OCI-LY3 (cell line): Measurements from ENCODE around the gene ZNF358.

Experiments
- H2AFZ ChIP-seq: fragments of 200-600, 300-600 bp; shearing (Covaris generic); 2 replicates; pipeline ENCODE4 v1.6.0; 2014; ENCODE audit warnings: antibody characterized with exemption, low read depth, low read length
- H3K27ac ChIP-seq: fragments of 200-600, 300-600 bp; sonication (generic); 2 replicates; pipeline ENCODE4 v1.5.1; 2014; ENCODE audit warnings: mild to moderate bottlenecking, low read length, moderate library complexity, mixed read lengths
- H3K27me3 ChIP-seq: fragments of 200-600, 300-600 bp; sonication (generic); 2 replicates; pipeline ENCODE4 v1.6.1; 2014; ENCODE audit warnings: low read depth, low read length, mixed read lengths
- H3K36me3 ChIP-seq: fragments of 200-600, 300-600 bp; sonication (generic); replicated peaks from 2 replicates; pipeline ENCODE3; 2014; ENCODE audit warnings: low read depth, low read length, mixed read lengths
- H3K4me1 ChIP-seq: fragments of 300-600, 200-600 bp; sonication (generic); 2 replicates; pipeline ENCODE4 v1.6.1; 2014; ENCODE audit warnings: low read length, mixed read lengths
- H3K4me2 ChIP-seq: fragments of 200-600, 300-600 bp; sonication (generic); 2 replicates; pipeline ENCODE4 v1.6.1; 2014; ENCODE audit warnings: low read length, mixed read lengths
- H3K4me3 ChIP-seq: fragments of 300-600, 200-600 bp; sonication (generic); 2 replicates; pipeline ENCODE4 v1.5.1; 2014; ENCODE audit warnings: antibody characterized with exemption, mild to moderate bottlenecking, low read length, moderate library complexity
- H3K79me2 ChIP-seq: fragments of 300-600, 200-600 bp; shearing (Covaris generic); 2 replicates; pipeline ENCODE4 v1.6.1; 2014; ENCODE audit warnings: mild to moderate bottlenecking, low read length, mixed read lengths
- H3K9ac ChIP-seq: fragments of 300-600, 200-600 bp; shearing (Covaris generic); 2 replicates; pipeline ENCODE4 v1.6.0; 2014; ENCODE audit warnings: mild to moderate bottlenecking, low read length, moderate library complexity
- H3K9me3 ChIP-seq: fragments of 200-600, 300-600 bp; shearing (Covaris generic); 2 replicates; pipeline ENCODE4 v1.6.1; 2014; ENCODE audit warnings: low read length, mixed read lengths; ENCODE audit not compliant: insufficient read depth
- H4K20me1 ChIP-seq: fragments of 200-600, 300-600 bp; sonication (generic); 2 replicates; pipeline ENCODE4 v1.6.1; 2016; ENCODE audit warnings: low read length, mixed read lengths; ENCODE audit not compliant: insufficient read depth
- CTCF ChIP-seq: fragments of 200-600, 300-600 bp; sonication (generic); IDR thresholded peaks from 2 replicates; pipeline ENCODE4 v1.5.1; 2014; ENCODE audit warnings: antibody characterized with exemption, low read length, low read depth
- EZH2phosphoT487 ChIP-seq: fragments of 200-600 bp; shearing (Covaris generic); IDR thresholded peaks from 2 replicates; pipeline ENCODE4 v1.6.1; 2018; ENCODE audit warnings: antibody characterized with exemption, mixed run types, low read depth

ZNF358 gene

DNA sequence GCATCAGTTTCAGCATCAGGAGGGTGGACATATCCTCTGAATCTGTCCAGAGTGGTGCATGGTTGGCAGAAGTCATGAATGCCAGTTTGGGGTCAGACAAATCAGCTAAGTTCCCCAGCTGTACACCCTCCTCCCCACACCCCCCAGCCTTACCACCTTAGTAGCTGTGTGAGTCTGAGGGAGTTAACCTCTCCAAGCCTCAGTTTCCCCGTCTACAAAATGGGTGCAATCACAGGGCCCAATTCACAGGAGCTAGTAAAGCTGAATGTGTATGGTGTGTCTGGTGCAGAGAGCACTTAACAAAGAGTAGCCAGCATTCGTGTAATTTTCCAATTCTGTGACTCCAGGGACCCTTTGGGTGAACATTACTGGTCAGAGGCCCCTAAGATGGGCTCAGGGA, 13.4 kb upstream of the ZNF358 start:
- no peaks in the 10 kb centered on the region for H4K20me1 ChIP-seq
- H3K9me3 ChIP-seq, result no peaks in the 10 kb centered on the region
- no peaks in the 10 kb centered on the region for H3K36me3 ChIP-seq
- H3K4me3 ChIP-seq, result no peak overlapping the region
- H3K79me2 ChIP-seq, result no peaks in the 10 kb centered on the region
- no peak overlapping the region for H3K4me2 ChIP-seq
- H3K4me1 ChIP-seq, result no peaks in the 10 kb centered on the region
- no peak overlapping the region for H3K27ac ChIP-seq
- H3K9ac ChIP-seq, result no peak overlapping the region
- TF ChIP-seq EZH2phosphoT487 (no peak), CTCF (no peak)
- H3K27me3 ChIP-seq, result no peaks in the 10 kb centered on the region
- no peak overlapping the region for H2AFZ ChIP-seq

DNA sequence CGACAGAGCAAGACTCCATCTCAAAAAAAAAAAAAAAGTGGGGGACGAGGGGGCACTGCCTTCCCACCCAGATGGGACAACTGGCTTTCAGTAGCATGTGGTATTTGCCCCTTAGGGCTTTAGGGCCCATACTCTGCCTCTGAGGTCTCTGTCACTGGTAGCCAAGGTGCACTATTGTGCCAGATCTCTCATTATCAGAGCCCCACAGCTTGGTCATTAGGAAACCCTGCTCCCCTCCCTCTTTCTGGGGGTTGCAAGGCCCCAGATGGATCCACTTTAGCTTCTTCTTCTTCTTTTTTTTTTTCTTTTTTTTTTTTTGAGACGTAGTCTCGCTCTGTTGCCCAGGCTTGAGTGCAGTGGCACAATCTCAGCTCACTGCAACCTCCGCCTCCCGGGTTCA, 11.2 kb upstream of the ZNF358 start:
- Histone ChIP-seq H2AFZ (no peak overlapping the region), H3K79me2 (no peaks in the 10 kb centered on the region), H3K27ac (no peak overlapping the region), H3K9ac (no peak overlapping the region), H3K27me3 (no peaks in the 10 kb centered on the region), H3K4me2 (no peak overlapping the region), H3K36me3 (no peaks in the 10 kb centered on the region), H3K4me1 (no peaks in the 10 kb centered on the region), H4K20me1 (no peaks in the 10 kb centered on the region), H3K9me3 (no peaks in the 10 kb centered on the region), H3K4me3 (no peak overlapping the region)
- TF ChIP-seq CTCF (no peak), EZH2phosphoT487 (no peak)

- TF ChIP-seq EZH2phosphoT487 (no peak), CTCF (no peak)
- H3K27ac ChIP-seq, result no peak overlapping the region
- H3K36me3 ChIP-seq, result no peaks in the 10 kb centered on the region
- no peaks in the 10 kb centered on the region for H3K79me2 ChIP-seq
- no peaks in the 10 kb centered on the region for H3K9me3 ChIP-seq
- H3K9ac ChIP-seq, result no peak overlapping the region
- H3K27me3 ChIP-seq, result no peaks in the 10 kb centered on the region
- no peaks in the 10 kb centered on the region for H4K20me1 ChIP-seq
- H3K4me2 ChIP-seq, result no peak overlapping the region
- no peak overlapping the region for H3K4me3 ChIP-seq
- no peak overlapping the region for H2AFZ ChIP-seq
- no peaks in the 10 kb centered on the region for H3K4me1 ChIP-seq
Measured at GRCh38 chr19:7505288-7505681, 10.6 kb upstream of the ZNF358 start.

DNA sequence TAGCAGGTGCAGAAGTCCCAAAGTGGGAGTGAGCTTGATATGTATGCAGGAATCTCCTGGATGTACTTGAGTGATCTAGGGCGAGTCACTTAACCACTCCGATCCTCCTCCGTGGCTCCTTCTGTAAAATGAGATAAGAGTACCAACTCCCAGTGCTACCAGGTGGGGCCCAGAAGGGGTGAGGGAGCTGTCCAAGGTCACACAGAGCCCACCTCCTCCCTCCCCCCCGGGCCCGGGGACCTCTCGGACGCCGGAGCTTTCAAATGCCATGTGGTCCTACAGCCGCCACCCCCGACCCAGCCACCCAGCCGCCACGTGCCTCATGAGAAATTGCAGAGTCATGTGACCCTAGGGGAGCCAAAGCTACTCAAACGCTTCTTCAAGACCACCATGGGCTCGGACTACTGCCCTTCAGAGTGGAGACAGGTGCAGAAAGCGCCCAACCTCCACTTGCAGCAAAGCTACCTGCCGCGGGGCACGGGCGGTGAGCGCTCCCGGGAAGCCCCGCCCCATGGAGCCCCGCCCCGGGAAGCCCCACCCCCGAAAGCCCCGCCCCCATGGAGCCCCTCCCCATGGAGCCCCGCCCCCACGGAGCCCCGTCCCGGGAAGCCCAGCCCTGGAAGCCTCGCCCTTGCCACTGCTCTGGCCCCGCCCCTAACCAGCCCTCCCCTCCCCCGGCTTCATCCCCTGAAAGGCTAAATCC, 10.1 kb upstream of the ZNF358 start:
- H4K20me1 ChIP-seq, result no peaks in the 10 kb centered on the region
- no peak overlapping the region for H3K27ac ChIP-seq
- H3K4me1 ChIP-seq, result no peaks in the 10 kb centered on the region
- no peak overlapping the region for H3K9ac ChIP-seq
- H3K4me3 ChIP-seq, result no peak overlapping the region
- H3K36me3 ChIP-seq, result no peaks in the 10 kb centered on the region
- no peaks in the 10 kb centered on the region for H3K27me3 ChIP-seq
- H3K79me2 ChIP-seq, result no peaks in the 10 kb centered on the region
- H3K4me2 ChIP-seq, result no peak overlapping the region
- no peaks in the 10 kb centered on the region for H3K9me3 ChIP-seq
- TF ChIP-seq EZH2phosphoT487 (no peak), CTCF (no peak)
- no peak overlapping the region for H2AFZ ChIP-seq
